Activated CD4-positive, alpha-beta memory T cell treated with anti-CD3 and anti-CD28 coated beads for 36 hours (primary cell): ENCODE results near the gene EBI3. TPM values are rescaled to one million over a fixed set of nuclear protein-coding genes. Genes with fewer than 3 reads are reported as not detected.
"Not testable (repeated sequence)": the region's sequence is repeated elsewhere in the genome, so short reads cannot be mapped to it uniquely, and the experiment has no call there.

ENCODE experiments used
- CTCF ChIA-PET: fragments of 350-600 bp; sonication (Branson Sonifier 250); formaldehyde crosslinking; loops from one replicate; lab custom pipeline; 2021; ENCODE audit warnings: antibody characterized with exemption, inconsistent platforms; lab: Charles Lee
- POLR2A ChIA-PET: fragments of 350-600 bp; sonication (Branson Sonifier 250); formaldehyde crosslinking; loops from one replicate; lab custom pipeline; 2021; ENCODE audit warnings: antibody characterized with exemption; lab: Charles Lee
- DNase-seq: peaks from one replicate; pipeline ENCODE4 v3.0.0-alpha.2; 2020
- H3K27ac Mint-ChIP-seq: one replicate; pipeline ENCODE4 v1.8.0; 2021; ENCODE audit warnings: mixed read lengths
- H3K27me3 Mint-ChIP-seq: one replicate; pipeline ENCODE4 v1.8.0; 2021; ENCODE audit warnings: mixed read lengths
- H3K36me3 Mint-ChIP-seq: one replicate; pipeline ENCODE4 v1.8.0; 2021; ENCODE audit warnings: mixed read lengths
- H3K4me1 Mint-ChIP-seq: one replicate; pipeline ENCODE4 v1.8.0; 2021; ENCODE audit warnings: low read depth, mixed read lengths
- H3K4me3 Mint-ChIP-seq: one replicate; pipeline ENCODE4 v1.8.0; 2021; ENCODE audit warnings: mild to moderate bottlenecking, mixed read lengths
- H3K9me3 Mint-ChIP-seq: one replicate; pipeline ENCODE4 v1.8.0; 2021; ENCODE audit warnings: mixed read lengths
- intact Hi-C: fragments of 100-400 bp; cut with micrococcal nuclease; formaldehyde crosslinking; loops from one replicate; pipeline ENCODE4 v1.15.1; 2023
- total RNA-seq, 2 experiments: library from RNA; stranded (reverse); gene quantifications; one replicate each; pipeline ENCODE4 v1.2.3, GENCODE V29; 2021

The EBI3 gene
- total RNA-seq, 2 experiments from 2014 or later, result 11.0 to 14.2 TPM

GRCh38 chr19:4268816-4269430, 39.6 kb downstream of the EBI3 start:
- intact Hi-C loops, result loop anchor here (10.0 kb wide), 1 partner anchor 256 kb away; no protein-coding TSS in a partner anchor
- ChIA-PET POLR2A (no interaction called here), CTCF (interaction anchor here (1.2 to 5.4 kb wide), 6 partner anchors 20 to 256 kb away, joined by 3 to 93 read pairs (median 14); partner anchors contain the start of gene YJU2)
- no peaks in the 10 kb centered on the region for H3K9me3 Mint-ChIP-seq
- DNase-seq, result no peak
- H3K27ac Mint-ChIP-seq, result no peak overlapping the region
- H3K4me1 Mint-ChIP-seq, result peaks cover 7% of the 10 kb centered on the region
- no peak overlapping the region for H3K4me3 Mint-ChIP-seq
- H3K27me3 Mint-ChIP-seq, result no peaks in the 10 kb centered on the region
- peaks cover 30% of the 10 kb centered on the region for H3K36me3 Mint-ChIP-seq

DNA sequence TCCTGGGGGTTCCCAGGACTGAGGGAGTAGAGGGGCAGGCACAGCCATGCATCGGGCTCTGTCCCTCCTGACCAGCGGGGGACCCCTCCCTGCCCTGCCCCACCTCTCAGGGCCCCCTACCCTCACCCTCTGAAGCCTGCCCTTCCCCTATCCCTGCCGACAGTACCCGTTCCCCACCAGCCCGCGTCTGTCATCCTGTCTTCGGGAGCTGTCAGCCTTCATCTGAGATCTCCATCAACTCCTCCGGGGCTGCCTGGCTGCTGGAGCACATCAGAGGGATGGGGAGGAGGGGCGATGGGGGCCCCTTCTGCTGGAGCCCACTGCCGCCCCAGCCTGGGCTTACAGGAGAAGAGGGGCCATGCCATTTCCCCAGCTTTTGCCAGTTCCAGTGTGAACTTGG, 43.6 kb downstream of the EBI3 start:
- no peaks in the 10 kb centered on the region for H3K4me1 Mint-ChIP-seq
- no peak overlapping the region for H3K27ac Mint-ChIP-seq
- no peak overlapping the region for H3K4me3 Mint-ChIP-seq
- POLR2A ChIA-PET, result no interaction called here
- peaks cover 13% of the 10 kb centered on the region for H3K36me3 Mint-ChIP-seq
- CTCF ChIA-PET, result interaction anchor here (3.7 kb wide), 1 partner anchor 80 kb away, joined by 19 read pairs; no protein-coding TSS in a partner anchor
- no peak for DNase-seq
- no peaks in the 10 kb centered on the region for H3K9me3 Mint-ChIP-seq
- no peaks in the 10 kb centered on the region for H3K27me3 Mint-ChIP-seq
- intact Hi-C loops, result no loop called here

GRCh38 chr19:4274321-4274686, 45.0 kb downstream of the EBI3 start:
- H3K4me3 Mint-ChIP-seq, DNase-seq, intact Hi-C loops, H3K9me3 Mint-ChIP-seq, POLR2A ChIA-PET, H3K27me3 Mint-ChIP-seq, H3K27ac Mint-ChIP-seq, H3K36me3 Mint-ChIP-seq, H3K4me1 Mint-ChIP-seq: not testable (repeated sequence)
- CTCF ChIA-PET, result interaction anchor here (3.7 kb wide), 1 partner anchor 78 kb away, joined by 19 read pairs; no protein-coding TSS in a partner anchor

- H3K36me3 Mint-ChIP-seq, result no peaks in the 10 kb centered on the region
- DNase-seq, result no peak
- peaks cover 6% of the 10 kb centered on the region for H3K4me1 Mint-ChIP-seq
- ChIA-PET CTCF (interaction anchor here (0.8 to 0.9 kb wide), 2 partner anchors 10 to 75 kb away, joined by 3 to 4 read pairs; no protein-coding TSS in a partner anchor), POLR2A (no interaction called here)
- H3K9me3 Mint-ChIP-seq, result no peaks in the 10 kb centered on the region
- H3K27me3 Mint-ChIP-seq, result peaks cover 20% of the 10 kb centered on the region
- intact Hi-C loops, result no loop called here
- no peak overlapping the region for H3K27ac Mint-ChIP-seq
- no peak overlapping the region for H3K4me3 Mint-ChIP-seq
These were observed 47.9 kb downstream of the EBI3 start for GRCh38 chr19:4277191-4277696.

DNA sequence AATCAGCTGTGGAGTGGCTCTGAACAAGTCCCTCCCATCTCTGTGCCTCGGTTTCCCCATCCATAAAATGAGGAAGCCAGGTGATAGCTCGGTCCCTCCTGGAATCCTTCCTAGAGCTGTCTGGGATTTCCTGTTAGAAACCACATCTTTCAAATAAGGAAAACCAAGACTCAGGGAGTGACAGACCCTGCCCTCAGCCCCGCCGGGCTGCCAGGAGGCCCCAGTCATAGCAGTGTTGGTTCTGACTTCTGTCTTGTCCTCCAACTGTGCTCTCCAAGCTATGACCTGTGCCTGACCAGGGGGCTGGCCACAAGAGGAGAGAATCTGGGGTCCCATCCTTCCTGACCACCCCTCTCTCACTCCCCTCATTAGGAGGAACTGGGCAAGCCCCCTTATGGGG, 48.7 kb downstream of the EBI3 start:
- POLR2A ChIA-PET, result no interaction called here
- no peak overlapping the region for H3K4me3 Mint-ChIP-seq

DNA sequence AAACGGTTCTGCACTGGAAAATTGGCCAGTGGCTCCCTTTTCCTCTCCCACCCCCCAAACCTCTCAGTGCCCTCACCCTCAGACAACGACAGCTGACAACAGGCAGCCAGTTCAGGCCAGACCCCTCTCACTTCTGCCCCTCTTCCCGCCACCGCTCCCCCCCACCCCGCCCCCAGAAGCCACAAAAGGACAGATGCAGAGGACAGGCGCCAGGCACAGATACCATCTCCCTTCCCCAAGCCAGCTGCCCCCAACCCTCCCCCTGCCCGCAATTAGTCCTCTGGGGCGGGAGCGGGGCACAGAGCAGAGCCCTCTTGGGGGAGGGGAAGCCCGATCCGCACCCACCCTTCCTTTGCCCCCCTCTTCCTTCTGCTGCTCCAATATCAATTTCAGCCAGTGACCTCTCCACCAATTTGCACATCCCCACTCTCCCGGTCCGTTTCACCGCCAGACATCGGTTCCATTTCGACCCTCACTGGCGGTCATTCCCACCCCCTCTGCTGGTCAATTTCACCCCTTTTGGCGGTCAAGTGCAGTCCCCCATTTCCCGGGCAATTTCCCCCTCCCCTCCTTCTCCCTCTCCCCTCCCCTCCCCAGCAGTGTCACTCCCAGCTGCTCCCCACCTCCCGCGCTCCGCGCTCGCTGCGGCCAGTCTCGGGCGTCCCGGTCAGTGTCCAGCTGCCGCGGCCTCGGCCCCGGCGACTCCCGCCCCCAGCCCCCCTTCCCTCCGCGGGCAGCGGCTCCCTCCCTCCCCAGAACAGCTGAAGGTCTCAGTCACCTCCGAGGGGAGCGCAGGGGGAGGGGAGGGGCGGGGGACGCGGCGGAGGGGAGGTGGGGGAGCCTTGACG, 49.3 kb downstream of the EBI3 start, which contains the start of gene SHD:
Gene SHD (plus strand): TSS at position 848 of the 848 bp plus-strand sequence. CDS start 798 bp downstream, outside the sequence.
- DNase-seq, result no peak
- Mint-ChIP-seq H3K36me3 (no peaks in the 10 kb centered on the region), H3K27me3 (peaks cover 22% of the 10 kb centered on the region), H3K4me1 (peaks cover 6% of the 10 kb centered on the region), H3K4me3 (no peak within 1 kb of the TSS), H3K27ac (no peak within 1 kb of the TSS), H3K9me3 (no peaks in the 10 kb centered on the region)
- ChIA-PET CTCF (interaction anchor here (0.9 to 1.6 kb wide), 2 partner anchors 11 to 74 kb away, joined by 4 to 6 read pairs; no protein-coding TSS in a partner anchor), POLR2A (no interaction called here)
- intact Hi-C loops, result no loop called here

More for the DNA sequence above, 48.7 kb downstream of the EBI3 start:
- CTCF ChIA-PET, result interaction anchor here (0.8 to 0.9 kb wide), 2 partner anchors 11 to 75 kb away, joined by 3 to 4 read pairs; no protein-coding TSS in a partner anchor
- DNase-seq, result no peak
- H3K36me3 Mint-ChIP-seq, result no peaks in the 10 kb centered on the region
- H3K27me3 Mint-ChIP-seq, result peaks cover 22% of the 10 kb centered on the region
- no peaks in the 10 kb centered on the region for H3K9me3 Mint-ChIP-seq
- H3K27ac Mint-ChIP-seq, result no peak overlapping the region
- intact Hi-C loops, result no loop called here
- H3K4me1 Mint-ChIP-seq, result peaks cover 6% of the 10 kb centered on the region

DNA sequence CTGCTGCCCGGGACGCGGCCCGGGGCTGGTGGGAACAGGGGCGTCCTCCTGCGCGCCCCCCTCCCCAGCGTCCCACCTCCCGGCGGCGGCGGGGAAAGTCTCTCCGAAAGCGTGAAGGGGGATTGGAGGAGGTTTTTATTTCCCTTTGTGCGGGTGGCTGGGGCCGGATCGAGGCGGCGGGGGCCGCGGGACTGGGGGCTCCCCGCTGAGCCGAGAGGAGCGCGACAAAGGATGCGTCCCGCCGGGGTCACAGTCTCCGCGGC, 49.9 kb downstream of the EBI3 start:
- ChIA-PET CTCF (interaction anchor here (1.6 kb wide), 1 partner anchor 73 kb away, joined by 6 read pairs; no protein-coding TSS in a partner anchor), POLR2A (no interaction called here)
- Mint-ChIP-seq H3K27ac (no peak overlapping the region), H3K27me3 (peaks cover 22% of the 10 kb centered on the region), H3K4me3 (no peak overlapping the region), H3K9me3 (no peaks in the 10 kb centered on the region), H3K4me1 (peaks cover 6% of the 10 kb centered on the region), H3K36me3 (no peaks in the 10 kb centered on the region)
- intact Hi-C loops, result no loop called here
- no peak for DNase-seq

DNA sequence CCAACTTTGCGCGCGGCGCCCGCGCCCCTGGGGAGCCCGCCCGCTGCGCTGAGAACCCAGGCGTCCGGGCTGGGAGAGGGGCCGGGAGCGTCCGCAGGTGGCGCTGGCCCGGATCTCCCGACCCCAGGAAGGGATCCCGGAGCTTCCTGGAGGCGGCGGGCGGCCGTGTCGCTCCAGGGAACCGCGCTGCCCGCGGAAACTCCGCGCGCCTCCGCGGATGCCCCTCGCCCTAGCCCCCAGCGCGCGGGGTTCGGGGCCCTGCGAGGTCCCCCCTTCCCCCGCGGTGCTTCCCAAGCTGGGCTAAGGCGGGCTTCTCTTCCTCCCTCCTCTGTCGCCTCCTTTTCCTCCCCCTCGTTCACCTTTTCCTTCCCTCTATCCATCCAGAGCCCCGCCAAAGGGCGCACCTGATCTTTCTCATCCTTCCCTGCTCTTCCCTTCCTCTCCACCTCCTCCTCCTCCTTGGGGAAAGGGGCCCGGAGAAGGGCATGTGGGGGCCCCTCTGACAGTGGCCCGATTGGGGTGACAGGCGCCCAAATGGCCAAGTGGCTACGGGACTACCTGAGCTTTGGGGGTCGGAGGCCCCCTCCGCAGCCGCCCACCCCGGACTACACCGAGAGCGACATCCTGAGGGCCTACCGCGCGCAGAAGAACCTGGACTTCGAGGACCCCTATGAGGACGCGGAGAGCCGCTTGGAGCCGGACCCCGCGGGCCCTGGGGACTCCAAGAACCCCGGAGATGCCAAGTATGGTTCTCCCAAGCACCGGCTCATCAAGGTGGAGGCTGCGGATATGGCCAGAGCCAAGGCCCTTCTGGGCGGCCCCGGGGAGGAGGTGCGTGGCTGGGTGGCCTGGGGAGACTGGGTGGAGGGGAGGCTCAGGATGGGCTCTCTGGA, 50.5 kb downstream of the EBI3 start:
- Mint-ChIP-seq H3K4me1 (peaks cover 6% of the 10 kb centered on the region), H3K27ac (no peak overlapping the region), H3K9me3 (no peaks in the 10 kb centered on the region), H3K27me3 (peaks cover 22% of the 10 kb centered on the region), H3K4me3 (no peak overlapping the region), H3K36me3 (no peaks in the 10 kb centered on the region)
- POLR2A ChIA-PET, result no interaction called here
- no peak for DNase-seq
- intact Hi-C loops, result no loop called here
- CTCF ChIA-PET, result interaction anchor here (1.6 kb wide), 1 partner anchor 73 kb away, joined by 6 read pairs; no protein-coding TSS in a partner anchor

GRCh38 chr19:4284176-4284958, 55.0 kb downstream of the EBI3 start:
- H3K36me3 Mint-ChIP-seq, result no peaks in the 10 kb centered on the region
- H3K4me1 Mint-ChIP-seq, result peaks cover 3% of the 10 kb centered on the region
- no peak for DNase-seq
- ChIA-PET POLR2A (no interaction called here), CTCF (interaction anchor here (1.1 kb wide), 1 partner anchor 17 kb away, joined by 5 read pairs; no protein-coding TSS in a partner anchor)
- intact Hi-C loops, result no loop called here
- H3K4me3 Mint-ChIP-seq, result no peak overlapping the region
- no peak overlapping the region for H3K27ac Mint-ChIP-seq
- H3K9me3 Mint-ChIP-seq, result no peaks in the 10 kb centered on the region
- peaks cover 17% of the 10 kb centered on the region for H3K27me3 Mint-ChIP-seq

DNA sequence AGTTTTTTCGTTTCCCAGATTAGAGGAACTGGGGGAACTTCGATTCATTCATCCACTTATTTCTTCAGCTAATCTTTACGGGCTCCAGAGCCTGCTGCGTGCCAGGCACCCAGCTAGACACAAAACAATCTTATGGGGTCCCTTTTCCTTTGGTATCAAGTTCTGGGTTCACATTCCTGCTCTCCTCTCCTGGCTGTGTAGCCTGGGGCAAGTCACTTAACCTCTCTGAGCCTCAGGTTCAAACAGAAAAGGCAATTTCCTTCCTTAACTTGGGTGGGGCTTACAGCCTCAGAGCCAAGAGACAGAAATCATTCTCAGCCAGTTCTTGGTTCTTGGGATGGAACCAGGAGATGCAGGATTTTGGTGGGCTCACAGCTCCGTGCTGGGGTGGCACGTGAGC, 55.7 kb downstream of the EBI3 start:
- Mint-ChIP-seq H3K27me3 (peaks cover 13% of the 10 kb centered on the region), H3K4me1 (no peaks in the 10 kb centered on the region), H3K36me3 (no peaks in the 10 kb centered on the region), H3K9me3 (no peaks in the 10 kb centered on the region), H3K27ac (no peak overlapping the region), H3K4me3 (no peak overlapping the region)
- intact Hi-C loops, result no loop called here
- CTCF ChIA-PET, result interaction anchor here (1.1 kb wide), 1 partner anchor 18 kb away, joined by 5 read pairs; no protein-coding TSS in a partner anchor
- no peak for DNase-seq
- POLR2A ChIA-PET, result no interaction called here

GRCh38 chr19:4286141-4286540, 56.8 kb downstream of the EBI3 start:
- H3K4me1 Mint-ChIP-seq, H3K27me3 Mint-ChIP-seq, H3K9me3 Mint-ChIP-seq, intact Hi-C loops, CTCF ChIA-PET, POLR2A ChIA-PET, H3K36me3 Mint-ChIP-seq, H3K27ac Mint-ChIP-seq, H3K4me3 Mint-ChIP-seq, DNase-seq: not testable (repeated sequence)
